ENCODE results near the gene HOXD4. TPM values are rescaled to one million over a fixed set of nuclear protein-coding genes. Genes with fewer than 3 reads are reported as not detected.

Gene HOXD4
- total RNA-seq, 1 donor from 2014 or later: 1.3 TPM

- H3K9me3 Mint-ChIP-seq: peaks cover 7% of the 10 kb centered on the region
- DNase-seq (ENCODE audit: low read depth, low spot score): no peak
- H3K4me3 Mint-ChIP-seq: peak overlapping the region; percentile 67
- TF ChIP-seq, protein P1, sequence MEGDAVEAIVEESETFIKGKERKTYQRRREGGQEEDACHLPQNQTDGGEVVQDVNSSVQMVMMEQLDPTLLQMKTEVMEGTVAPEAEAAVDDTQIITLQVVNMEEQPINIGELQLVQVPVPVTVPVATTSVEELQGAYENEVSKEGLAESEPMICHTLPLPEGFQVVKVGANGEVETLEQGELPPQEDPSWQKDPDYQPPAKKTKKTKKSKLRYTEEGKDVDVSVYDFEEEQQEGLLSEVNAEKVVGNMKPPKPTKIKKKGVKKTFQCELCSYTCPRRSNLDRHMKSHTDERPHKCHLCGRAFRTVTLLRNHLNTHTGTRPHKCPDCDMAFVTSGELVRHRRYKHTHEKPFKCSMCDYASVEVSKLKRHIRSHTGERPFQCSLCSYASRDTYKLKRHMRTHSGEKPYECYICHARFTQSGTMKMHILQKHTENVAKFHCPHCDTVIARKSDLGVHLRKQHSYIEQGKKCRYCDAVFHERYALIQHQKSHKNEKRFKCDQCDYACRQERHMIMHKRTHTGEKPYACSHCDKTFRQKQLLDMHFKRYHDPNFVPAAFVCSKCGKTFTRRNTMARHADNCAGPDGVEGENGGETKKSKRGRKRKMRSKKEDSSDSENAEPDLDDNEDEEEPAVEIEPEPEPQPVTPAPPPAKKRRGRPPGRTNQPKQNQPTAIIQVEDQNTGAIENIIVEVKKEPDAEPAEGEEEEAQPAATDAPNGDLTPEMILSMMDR (conservative IDR thresholded peaks at IDR 0.05): peak; percentile 18
- no peaks in the 10 kb centered on the region for H3K4me1 Mint-ChIP-seq
- H3K27ac Mint-ChIP-seq (ENCODE audit: unreplicated experiment): no peak overlapping the region
- H3K36me3 Mint-ChIP-seq (ENCODE audit: low read depth): peaks cover 7% of the 10 kb centered on the region
- peaks cover 95% of the 10 kb centered on the region for H3K27me3 Mint-ChIP-seq (ENCODE audit: low read depth)
Observed at GRCh38 chr2:176120364-176121189, 30.8 kb upstream of the HOXD4 start.

DNA sequence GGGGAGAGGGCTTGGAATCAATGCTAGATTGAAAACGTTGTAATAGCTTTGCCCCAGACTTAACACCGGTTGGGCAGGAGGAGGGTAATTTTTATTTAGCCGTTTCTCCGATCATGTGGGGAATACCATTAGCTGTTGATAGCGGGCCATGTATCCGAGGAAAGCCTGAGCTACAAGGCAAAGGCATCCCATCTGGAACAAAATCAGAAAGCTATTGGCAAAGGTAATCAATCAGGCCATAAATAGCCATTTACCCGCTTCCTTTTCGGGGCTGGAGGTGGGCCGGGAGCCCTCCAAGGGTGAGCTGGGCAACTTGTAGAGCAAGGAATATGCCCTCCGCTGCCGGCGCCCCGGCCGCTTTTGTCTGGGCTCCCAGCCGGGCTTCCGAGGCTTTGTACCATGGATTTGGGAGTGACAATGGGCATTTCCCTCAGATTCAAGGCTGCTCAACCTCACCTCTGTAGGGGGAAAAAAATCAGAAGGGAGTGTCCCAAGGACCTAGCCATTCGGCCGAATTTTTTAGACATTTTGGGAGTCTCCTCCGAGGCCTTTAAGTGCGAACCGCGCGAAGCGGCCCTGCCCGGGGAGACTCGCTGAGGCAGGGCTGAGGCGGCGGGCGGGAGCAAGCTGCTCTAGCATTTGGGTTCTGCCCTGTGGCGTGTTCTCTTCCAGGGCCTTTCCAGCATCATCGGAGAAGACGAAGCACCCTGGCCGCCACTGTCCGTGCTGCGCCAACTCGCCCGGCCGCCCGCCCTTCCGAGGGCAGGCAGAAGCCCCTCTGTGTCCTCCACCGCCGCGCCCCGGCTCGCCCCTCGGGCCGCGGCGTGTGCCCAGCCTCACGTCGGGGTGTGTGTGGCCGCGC lies 29.9 kb upstream of the HOXD4 start:
- Mint-ChIP-seq H3K4me1 (no peaks in the 10 kb centered on the region), H3K9me3 (peaks cover 6% of the 10 kb centered on the region), H3K36me3 (ENCODE audit: low read depth) (peaks cover 7% of the 10 kb centered on the region), H3K4me3 (peak overlapping the region; percentile 67), H3K27me3 (ENCODE audit: low read depth) (peaks cover 95% of the 10 kb centered on the region), H3K27ac (ENCODE audit: unreplicated experiment) (no peak overlapping the region)
- DNase-seq (ENCODE audit: low read depth, low spot score): no peak
- TF ChIP-seq, protein P1 (conservative IDR thresholded peaks at IDR 0.05): no peak

GRCh38 chr2:176122052-176122682 lies 29.2 kb upstream of the HOXD4 start:
- Mint-ChIP-seq H3K27ac (ENCODE audit: unreplicated experiment) (no peak overlapping the region), H3K4me3 (peak overlapping the region; percentile 73), H3K9me3 (no peaks in the 10 kb centered on the region), H3K36me3 (ENCODE audit: low read depth) (peaks cover 4% of the 10 kb centered on the region), H3K27me3 (ENCODE audit: low read depth) (peaks cover 95% of the 10 kb centered on the region), H3K4me1 (no peaks in the 10 kb centered on the region)
- TF ChIP-seq, protein P1 (conservative IDR thresholded peaks at IDR 0.05): peak; percentile 11
- DNase-seq (ENCODE audit: low read depth, low spot score): no peak

DNA sequence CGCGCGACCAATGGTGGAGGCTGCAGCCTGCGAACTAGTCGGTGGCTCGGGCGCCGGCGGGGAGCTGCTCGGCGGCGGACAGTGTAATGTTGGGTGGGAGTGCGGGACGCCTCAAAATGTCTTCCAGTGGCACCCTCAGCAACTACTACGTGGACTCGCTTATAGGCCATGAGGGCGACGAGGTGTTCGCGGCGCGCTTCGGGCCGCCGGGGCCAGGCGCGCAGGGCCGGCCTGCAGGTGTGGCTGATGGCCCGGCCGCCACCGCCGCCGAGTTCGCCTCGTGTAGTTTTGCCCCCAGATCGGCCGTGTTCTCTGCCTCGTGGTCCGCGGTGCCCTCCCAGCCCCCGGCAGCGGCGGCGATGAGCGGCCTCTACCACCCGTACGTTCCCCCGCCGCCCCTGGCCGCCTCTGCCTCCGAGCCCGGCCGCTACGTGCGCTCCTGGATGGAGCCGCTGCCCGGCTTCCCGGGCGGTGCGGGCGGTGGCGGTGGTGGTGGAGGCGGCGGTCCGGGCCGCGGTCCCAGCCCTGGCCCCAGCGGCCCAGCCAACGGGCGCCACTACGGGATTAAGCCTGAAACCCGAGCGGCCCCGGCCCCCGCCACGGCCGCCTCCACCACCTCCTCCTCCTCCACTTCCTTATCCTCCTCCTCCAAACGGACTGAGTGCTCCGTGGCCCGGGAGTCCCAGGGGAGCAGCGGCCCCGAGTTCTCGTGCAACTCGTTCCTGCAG lies 28.5 kb upstream of the HOXD4 start, which contains the start of gene HOXD9:
Gene HOXD9, plus strand, starts transcription at position 37 of the 728 bp plus-strand sequence. Its CDS starts 50 bp downstream, at position 87.
- Mint-ChIP-seq H3K27ac (ENCODE audit: unreplicated experiment) (no peak within 1 kb of the TSS), H3K4me3 (peak within 1 kb of the TSS; percentile 73), H3K9me3 (no peaks in the 10 kb centered on the region), H3K4me1 (no peaks in the 10 kb centered on the region), H3K36me3 (ENCODE audit: low read depth) (peaks cover 4% of the 10 kb centered on the region), H3K27me3 (ENCODE audit: low read depth) (peaks cover 96% of the 10 kb centered on the region)
- TF ChIP-seq, protein P1 (conservative IDR thresholded peaks at IDR 0.05): no peak
- no peak for DNase-seq (ENCODE audit: low read depth, low spot score)

All from neural crest cell (in vitro differentiated cells).